SK-N-SH treated with all-trans-retinoic acid at 6 μM for 48 hours (cell line): Measurements from ENCODE around the gene MEA1.

Experiments
- POU6F1 ChIP-seq: fragments of 250-450 bp; sonication (Bioruptor Pico); IDR thresholded peaks from 2 replicates; pipeline ENCODE4 v1.8.0; 2021; ENCODE audit warnings: low read depth, mild to moderate bottlenecking, moderate library complexity, borderline replicate concordance
- ZFP3 ChIP-seq: fragments of 250-450 bp; sonication (Bioruptor Pico); IDR thresholded peaks from 2 replicates; pipeline ENCODE4 v1.5.0; 2020; ENCODE audit warnings: mild to moderate bottlenecking, moderate library complexity
- TF ChIP-seq, protein P1 (sequence below): fragments of 250-450 bp; sonication (Bioruptor Pico); IDR thresholded peaks from 2 replicates; pipeline ENCODE4 v1.8.0; 2020; ENCODE audit warnings: mild to moderate bottlenecking, moderate library complexity, borderline replicate concordance

DNA sequence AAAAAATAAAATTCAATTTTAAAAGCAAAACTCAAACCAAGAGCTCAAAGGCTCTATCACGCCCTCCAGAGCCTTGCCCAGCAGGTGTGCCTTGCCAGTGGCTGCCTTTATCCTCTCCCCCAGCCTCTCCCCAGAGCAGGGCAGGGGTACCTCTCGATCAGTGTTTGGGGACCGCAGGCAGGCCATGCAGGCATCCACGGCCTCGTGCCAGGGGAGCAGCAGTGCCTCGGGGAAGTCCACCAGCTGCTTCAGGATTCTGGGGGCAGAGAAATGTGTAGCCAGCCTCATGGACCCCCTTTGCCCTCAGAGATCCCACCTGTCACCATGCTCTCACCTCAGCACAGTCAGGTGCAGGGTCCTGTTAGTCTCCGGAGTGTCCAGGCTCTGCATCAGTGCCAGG is 34.3 kb upstream of the MEA1 start:
- TF ChIP-seq POU6F1 (CRISPR knock-in tag) = no peak
- TF ChIP-seq, protein P1, sequence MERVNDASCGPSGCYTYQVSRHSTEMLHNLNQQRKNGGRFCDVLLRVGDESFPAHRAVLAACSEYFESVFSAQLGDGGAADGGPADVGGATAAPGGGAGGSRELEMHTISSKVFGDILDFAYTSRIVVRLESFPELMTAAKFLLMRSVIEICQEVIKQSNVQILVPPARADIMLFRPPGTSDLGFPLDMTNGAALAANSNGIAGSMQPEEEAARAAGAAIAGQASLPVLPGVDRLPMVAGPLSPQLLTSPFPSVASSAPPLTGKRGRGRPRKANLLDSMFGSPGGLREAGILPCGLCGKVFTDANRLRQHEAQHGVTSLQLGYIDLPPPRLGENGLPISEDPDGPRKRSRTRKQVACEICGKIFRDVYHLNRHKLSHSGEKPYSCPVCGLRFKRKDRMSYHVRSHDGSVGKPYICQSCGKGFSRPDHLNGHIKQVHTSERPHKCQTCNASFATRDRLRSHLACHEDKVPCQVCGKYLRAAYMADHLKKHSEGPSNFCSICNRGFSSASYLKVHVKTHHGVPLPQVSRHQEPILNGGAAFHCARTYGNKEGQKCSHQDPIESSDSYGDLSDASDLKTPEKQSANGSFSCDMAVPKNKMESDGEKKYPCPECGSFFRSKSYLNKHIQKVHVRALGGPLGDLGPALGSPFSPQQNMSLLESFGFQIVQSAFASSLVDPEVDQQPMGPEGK (CRISPR knock-in tag) = no peak
- no peak for TF ChIP-seq ZFP3 (CRISPR knock-in tag)
